HG03064 (cell line): ENCODE results near the gene NUDCD2.

Experiments used
- ATAC-seq: cut with Tn5 transposase; IDR thresholded peaks from one replicate; pipeline ENCODE4 v1.9.1; 2021; ENCODE audit warnings: low read depth; ENCODE audit not compliant: unreplicated experiment

The NUDCD2 gene, protein sequence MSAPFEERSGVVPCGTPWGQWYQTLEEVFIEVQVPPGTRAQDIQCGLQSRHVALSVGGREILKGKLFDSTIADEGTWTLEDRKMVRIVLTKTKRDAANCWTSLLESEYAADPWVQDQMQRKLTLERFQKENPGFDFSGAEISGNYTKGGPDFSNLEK

DNA sequence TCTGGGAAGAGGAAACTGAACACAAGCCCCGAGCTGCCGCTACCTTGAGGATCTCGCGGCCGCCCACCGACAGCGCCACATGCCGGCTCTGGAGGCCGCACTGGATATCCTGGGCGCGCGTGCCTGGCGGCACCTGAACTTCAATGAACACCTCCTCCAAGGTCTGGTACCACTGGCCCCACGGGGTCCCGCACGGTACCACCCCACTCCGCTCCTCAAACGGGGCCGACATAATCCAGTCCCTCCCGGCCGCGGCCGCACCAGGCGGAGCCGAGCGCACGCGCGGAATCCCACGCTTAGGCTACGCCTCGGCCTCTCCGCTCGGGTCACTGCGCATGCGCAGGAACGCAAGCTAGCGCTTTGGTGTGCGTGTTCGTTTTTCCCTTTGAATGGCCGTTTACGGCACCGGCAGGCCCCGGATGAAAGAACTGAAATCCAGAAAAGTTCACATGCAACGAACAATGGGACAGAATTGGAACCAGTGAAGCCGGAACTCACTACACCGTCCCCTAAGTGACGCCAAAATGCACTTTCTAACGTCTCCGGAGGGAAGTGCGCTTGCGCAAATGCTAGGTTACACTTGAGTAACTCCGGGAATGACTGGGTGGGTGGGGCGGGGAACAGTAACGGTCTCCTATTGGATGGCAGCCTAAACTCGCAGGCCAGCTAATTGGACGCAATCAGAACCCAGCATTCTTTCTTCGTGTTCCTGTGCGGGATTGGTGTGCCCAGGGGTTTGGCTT lies at the start of gene NUDCD2:
Gene NUDCD2, minus strand, starts transcription at position 284 of the 743 bp plus-strand sequence. Its CDS starts 52 bp downstream, at position 232.
- ATAC-seq, result peak; percentile 74

DNA sequence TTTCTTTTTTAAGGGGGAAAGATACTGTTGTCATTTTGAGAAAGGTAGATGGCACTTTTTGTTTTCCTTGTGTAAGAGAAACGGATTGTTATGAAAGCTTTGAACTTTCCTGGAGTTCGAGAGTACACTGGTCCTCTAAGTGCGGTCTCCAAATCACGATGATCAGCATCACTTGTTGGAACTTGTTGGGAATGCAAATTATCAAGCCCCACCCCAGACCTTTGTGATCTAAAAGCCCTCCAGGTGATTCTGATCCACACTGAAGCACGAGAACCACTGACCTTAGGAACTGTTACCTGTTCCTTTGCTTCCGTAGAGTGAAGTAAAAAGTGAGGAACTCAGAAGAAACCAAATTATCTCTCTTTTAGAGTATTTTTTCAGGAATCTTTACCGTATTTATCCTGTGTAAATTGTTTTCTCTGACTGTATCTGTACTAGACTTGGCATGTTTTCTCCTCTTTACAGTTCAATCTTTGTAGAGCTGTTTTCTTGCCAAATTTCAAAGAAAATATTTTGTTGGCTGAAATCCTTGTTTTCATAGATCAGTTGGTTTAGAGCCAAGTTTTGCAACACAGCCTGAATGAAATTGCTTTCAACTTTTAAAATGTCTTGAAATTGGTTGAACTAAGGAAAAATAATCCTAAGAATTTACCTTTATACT lies 49.5 kb upstream of the NUDCD2 start:
- ATAC-seq, result no peak

DNA sequence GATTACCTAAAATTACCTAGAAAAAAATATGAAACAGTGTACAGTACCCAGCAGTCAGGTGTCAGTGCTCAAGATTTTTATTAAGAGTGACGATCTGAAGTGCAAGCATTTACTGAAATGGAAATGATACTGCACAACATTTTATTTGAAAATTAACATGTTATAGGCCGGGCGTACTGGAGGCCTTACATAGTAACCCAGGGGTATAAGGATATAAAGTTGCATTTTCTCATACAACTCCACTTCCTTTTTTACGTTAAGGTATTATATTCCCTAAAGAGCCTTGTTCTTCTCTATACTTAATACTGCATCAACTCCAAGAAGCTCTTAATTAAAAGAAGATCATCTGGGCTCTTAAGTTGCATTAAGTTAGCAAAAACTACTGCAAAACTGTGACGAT lies 48.9 kb upstream of the NUDCD2 start:
- ATAC-seq, result no peak

DNA sequence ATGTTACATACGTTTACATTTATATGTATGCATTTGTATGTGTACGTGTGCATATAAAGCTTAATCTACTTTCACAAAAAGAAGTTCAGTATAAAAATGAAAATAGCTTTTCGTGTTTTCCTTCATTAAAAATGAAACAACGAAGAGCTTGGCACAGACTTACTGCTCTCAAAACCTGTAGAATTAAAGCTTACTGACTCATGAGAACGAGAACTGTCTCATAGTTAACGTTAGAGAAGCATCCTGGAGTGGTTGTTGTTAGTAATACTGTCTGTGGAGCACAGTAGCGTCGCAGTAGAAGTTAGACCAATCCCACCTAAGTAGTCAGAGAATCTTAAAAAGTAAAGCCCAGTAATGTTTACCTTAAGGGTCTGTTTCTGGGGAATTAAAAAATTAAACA lies 46.8 kb upstream of the NUDCD2 start:
- no peak for ATAC-seq

DNA sequence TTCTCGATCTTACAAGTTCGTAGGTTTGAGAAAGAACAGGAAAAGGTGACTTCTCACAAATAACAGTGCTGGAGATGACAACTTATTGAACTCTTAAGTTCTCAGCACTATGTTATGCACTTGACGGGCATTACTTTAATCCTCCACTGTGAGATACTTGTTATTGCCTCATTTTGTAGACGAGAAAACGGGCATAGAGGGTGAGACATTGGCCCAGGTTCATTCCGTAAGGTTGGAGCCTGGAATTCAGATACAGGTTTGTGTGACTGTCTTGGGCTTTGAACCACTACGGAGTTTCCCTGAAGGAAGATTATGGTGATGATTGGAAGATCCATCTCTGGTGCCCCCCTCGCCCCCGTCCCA lies 46.2 kb upstream of the NUDCD2 start:
- peak; percentile 15 for ATAC-seq

DNA sequence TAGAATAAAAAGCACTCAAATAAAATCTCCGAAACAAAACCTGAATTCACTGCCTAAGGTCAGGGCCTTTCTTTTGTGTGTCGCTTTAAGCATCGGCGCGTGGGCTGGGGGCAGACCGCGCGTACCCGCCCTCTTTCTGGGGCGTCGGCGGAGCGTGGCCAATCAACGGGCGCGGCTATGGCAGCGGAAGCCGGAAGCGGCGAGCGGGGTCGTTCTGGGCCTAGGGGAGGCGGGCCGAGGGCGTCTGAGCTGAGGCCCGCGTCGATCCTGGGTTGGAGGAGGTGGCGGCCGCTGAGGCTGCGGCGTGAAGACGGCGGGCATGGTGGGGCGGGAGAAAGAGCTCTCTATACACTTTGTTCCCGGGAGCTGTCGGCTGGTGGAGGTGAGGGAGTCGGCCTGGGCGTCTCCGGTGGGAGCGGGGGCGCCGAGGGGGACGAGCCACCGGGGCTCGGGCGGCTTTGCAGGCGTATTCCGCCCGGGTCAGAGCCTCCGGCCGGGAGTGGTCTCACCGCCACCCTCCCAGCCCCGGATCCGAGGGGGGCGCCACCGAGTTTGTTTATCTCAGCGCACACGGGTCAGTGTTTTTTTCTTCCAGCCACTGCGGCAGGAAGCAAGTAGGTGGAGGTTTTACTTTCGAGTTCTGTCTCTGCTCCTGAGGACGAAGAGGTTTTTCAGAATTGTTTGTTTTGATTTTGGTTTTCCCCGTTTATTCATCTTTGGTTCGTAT lies 45.6 kb upstream of the NUDCD2 start, which contains the start of gene MAT2B:
Gene MAT2B, plus strand, starts transcription at position 252 of the 727 bp plus-strand sequence. Its CDS starts 68 bp downstream, at position 320.
- ATAC-seq, result peak; percentile 88

DNA sequence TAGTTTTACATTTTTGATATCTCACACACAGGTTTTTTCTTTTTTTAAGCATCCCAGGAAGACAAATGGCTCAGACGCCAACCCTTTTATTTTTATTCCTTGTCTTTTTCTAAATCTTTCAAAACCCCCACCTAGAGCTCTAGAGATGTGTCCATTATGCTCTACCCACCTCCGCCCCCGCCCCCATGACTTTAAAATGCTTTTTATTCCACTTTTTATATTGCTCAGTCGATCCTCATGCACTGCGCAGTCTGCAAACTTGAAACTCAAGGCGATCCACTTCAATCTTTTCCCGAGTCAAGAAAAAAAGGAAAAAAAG lies 45.1 kb upstream of the NUDCD2 start:
- ATAC-seq, result no peak

DNA sequence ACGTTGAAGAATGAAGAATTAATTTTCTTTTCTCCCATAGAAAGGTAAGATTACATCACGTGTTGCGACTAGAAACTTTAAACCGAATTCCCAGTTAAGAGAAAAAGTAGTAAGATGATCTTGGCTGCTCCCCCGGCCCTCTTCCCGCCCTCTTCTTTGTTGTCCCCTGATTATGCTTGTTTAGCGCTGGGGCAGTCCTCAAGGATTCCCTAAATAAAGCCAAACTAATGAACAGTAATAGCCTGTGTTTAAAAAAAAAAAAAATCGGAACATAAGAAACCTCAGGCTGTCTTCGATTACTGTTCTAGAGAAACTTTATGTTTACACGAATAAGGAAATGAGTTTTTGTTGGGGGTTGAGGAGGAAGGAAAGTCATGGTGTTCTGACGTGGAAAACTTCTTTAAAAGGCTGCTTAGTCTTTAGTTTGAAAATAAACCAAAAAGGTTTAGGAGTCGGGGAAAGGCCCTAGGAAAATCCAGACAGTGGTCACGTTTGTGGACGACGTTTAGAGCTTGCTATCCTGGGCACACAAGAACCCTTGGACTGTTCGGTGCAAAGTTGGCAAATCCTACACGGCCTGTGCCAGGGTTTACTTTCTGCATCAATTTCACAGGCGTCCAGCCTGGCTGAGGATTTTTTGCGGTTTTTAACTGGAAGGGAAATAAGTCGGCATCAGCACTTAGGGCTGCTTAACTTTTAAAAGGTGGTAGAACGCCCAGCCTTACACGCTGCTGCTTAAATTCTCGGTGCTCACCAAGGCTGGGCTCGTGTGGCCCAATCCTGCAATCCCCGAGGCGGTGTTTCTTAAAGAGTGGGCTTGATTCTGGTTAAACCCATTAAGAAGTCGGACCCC lies 44.4 kb upstream of the NUDCD2 start:
- no peak for ATAC-seq

DNA sequence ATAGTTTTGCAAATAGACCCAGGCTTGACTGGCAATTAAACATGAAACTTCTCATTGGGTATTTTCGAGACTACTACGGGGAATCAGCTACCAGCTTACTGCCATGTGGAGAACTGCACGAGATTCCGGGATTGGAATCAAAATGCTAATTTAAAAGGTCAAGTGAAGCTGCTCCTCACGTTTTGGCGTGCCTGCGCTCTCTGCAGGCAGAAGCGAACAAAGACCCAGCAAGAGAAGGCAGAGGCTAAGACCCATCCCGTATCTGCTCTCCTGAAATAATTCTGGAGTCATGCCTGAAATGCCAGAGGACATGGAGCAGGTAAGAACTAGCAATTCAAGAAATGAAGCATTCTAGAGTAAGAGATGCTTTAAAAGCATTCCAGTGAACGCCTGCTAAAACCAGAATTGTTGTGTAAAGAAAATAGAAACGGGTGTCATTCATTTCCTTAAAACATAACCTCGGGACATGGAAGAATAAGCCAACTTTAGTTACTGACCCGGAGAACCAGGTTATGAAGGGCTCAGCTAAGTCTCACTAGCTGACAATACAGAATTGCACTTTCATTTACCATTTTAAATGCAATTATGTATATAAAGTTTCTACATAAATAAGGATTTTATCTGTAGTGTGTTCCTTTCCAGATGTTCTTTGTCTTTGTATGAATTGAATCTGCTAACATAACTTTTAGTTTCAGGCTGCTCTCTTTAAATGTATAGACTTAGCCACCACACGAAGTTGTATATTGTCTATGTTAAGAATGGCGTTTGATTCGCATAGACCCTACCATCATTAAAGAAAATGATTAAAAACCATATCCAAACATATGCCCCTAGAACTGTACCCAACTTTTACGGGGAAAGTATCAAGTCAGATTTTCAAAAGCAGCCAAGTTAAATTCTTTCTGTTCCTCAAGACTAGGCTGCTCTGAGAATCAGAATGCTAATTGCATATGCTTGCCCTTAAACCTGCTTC lies 43.5 kb upstream of the NUDCD2 start:
- ATAC-seq, result no peak

DNA sequence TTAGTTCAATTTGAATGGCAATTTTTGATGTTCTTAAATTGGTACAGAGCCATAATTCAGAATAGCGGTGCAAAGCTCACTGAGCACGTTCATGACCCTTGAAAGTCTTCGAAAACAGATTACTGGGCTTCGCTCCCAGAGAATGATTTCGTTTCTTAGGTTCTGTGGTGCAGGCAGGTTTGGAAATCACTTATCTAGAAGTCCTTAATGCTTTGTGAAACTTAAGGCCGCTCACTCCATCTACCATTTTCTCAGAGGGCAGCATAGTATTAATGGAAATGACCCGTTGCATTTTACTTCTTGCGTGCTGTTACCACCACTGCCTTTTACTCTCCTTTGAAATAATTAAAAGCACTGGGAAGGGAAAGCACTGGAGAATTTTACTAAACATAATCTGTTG lies 42.6 kb upstream of the NUDCD2 start:
- ATAC-seq, result no peak

DNA sequence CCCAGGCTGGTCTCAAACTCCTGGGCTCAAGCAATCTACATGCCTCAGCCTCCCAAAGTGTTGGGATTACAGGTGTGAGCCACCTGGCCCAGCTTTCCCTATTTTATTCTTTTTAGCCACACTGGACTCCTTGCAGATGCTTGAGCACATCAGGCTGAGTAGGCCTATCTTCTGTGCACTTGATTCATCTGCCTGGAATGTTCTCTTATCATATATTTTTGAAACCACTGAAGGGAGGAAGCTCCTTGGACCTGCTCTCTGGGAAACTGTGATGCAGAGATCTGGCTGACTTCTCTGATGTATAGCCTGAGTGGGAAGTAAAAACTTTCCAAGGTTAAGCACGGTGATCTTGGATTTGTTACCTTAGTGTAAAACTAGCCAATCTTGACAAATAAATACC lies 39.0 kb upstream of the NUDCD2 start:
- ATAC-seq, result no peak

DNA sequence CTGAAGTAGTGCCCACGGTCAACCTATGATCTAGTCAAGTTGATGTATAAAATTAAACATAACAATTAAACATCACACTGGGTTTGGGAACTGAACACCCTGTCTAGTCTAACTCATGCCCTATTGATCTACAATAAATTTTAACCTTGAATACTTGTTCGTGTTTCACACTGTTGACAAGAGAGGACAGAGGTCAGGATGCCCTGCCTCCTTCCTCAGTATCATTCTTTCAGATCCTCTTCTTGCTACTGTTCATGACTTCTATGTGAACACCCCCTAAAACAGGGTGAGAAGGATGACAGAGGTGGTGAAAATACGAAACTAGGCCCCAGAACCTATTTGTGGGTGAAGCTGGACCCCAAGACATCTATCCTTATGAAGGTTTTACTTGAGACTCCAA lies 37.4 kb upstream of the NUDCD2 start:
- ATAC-seq, result no peak

DNA sequence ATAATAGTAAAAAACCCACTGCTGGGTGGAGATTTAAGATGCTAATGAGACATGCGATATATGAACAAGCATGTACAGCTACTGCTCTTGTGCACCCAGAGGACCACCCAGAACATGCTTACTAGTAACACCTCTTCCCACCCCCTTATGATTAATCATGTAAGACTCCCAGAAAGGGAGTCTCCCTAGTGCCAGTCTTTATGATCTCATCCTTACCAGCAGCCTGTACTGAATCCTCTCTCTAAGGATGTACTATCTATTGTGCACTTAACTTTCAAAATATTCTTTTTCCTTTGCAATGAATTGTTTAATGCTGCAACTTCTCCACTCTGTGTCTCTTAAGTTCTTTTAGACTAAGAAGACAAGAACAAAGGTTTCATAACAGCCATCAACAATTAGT lies 36.4 kb upstream of the NUDCD2 start:
- no peak for ATAC-seq

DNA sequence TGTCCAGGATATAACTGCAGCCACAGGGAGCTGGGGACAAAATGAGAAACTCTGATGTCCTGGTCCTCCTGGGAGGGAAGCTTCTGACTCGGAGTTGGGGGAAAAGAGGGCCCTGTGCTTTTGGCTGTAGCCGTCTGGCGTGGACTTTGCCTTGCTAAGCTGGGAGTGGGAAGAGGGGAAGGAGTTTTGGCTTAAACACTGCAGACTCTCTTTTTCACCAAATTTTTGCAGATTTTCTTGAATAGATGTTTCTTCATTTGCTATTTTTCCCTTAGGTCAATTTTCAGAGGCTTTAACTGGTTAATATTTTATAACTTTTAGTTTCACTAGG lies 29.8 kb upstream of the NUDCD2 start:
- no peak for ATAC-seq

DNA sequence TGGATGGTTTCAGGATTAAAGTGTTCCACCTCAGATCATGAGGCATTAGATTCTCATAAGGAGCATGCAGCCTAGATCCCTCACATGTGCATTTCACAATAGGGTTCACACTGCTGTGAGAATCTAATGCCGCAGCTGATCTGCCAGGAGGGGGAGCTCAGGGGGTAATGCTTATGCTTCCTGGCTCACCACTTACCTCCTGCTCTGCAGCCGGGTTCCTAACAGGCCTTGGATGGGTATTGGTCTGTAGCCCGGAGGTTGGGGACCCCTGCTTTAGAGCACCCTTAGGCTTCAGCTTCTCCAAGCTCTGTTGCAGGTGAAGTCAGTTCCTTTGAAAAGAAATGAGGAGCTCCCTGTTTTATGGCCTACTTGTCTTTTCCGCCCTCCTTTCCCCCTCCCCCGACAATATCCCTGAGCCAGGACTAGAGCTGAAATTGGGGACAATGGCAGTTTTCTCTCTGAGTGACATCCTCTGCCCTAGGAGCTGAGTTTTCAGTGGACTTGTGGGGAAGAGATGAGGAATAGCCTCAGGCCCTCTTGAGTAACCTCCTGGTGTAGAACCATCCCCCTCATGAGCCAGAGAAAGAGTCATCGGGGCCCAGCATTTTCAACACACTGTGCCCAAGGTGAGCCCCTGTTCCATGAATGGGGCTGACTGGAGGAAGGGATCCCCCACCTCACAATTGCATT lies 29.3 kb upstream of the NUDCD2 start:
- ATAC-seq, result no peak

DNA sequence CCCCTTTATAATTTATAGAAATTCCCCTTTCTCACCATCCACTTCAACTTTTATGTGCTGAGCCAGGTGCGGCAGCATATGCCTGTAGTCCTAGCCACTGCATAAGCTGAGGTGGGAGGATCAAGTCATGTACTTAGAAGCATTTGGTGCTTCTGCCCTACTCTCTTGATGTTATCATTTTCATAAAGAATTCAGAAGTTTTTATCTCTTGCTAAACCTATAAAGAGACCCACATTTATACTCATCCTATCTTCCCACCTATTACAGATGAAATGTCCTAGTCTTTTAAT lies 19.0 kb upstream of the NUDCD2 start:
- no peak for ATAC-seq

DNA sequence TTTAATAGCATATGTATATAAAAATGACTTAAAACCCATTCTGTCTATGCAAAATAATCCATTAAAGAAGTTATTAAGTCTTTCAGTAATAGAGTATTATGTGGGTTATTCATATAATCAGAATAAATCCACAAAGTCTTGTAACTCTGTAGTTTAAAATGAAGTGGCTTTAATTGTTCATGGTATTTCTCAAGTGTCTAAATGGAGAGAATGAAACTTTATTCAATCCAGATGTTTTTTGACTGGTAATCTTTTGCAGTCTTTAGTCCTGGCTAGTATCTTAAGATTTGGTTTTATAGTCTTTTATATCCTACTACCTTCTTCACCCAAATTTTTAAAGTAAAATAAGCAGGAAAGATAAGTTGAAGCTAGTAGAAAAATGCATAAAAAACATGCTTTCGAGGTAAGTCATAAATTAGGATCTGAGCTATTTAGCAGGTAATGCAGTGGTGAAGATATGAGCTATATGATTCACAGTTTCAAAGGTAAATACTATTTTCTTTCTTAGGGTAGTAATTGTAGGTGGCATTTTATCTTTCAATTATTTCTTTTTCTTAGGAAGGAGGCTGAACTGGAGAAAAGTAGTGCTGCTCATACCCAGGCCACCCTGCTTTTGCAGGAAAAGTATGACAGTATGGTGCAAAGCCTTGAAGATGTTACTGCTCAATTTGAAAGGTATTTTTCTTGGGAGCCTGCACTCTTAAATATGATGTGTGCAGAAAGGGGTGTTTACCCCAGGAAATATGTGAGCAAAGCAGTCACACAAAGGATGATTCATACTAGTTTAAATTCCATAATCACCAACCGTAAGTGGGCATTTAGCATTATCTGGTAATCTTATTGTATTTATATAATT lies 18.5 kb upstream of the NUDCD2 start:
- no peak for ATAC-seq

DNA sequence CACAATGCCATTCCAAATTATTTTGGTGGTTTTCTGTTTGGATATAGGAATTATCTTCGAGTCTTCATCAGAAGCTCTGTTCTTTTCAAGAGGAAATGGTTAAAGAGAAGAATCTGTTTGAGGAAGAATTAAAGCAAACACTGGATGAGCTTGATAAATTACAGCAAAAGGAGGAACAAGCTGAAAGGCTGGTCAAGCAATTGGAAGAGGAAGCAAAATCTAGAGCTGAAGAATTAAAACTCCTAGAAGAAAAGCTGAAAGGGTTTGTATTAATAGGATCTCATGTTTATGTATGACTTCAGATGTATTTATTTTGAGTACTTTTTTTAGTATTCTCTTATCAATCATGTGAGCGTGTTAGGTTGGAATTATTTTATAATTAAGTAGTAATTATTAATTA lies 15.5 kb upstream of the NUDCD2 start:
- ATAC-seq, result no peak
